Activated CD4-positive, alpha-beta T cell treated with anti-CD3 and anti-CD28 coated beads, Interleukin-2, Interleukin-4, amounts not matched to agents 100 ng/mL and 50 ng/mL, durations not matched to agents 16 hours and 8 hours (primary cell): ENCODE measurements around the gene CNGA3.

ENCODE experiments used
- DNase-seq: peaks from one replicate; pipeline ENCODE4 v3.0.0-alpha.2; 2020; ENCODE audit warnings: low spot score

The CNGA3 gene

GRCh38 chr2:98329549-98329948 lies 16.7 kb upstream of the CNGA3 start:
- no peak for DNase-seq

- DNase-seq: no peak
These were observed 13.3 kb upstream of the CNGA3 start for GRCh38 chr2:98332989-98333388.

GRCh38 chr2:98333922-98334321 lies 12.3 kb upstream of the CNGA3 start:
- no peak for DNase-seq

GRCh38 chr2:98334439-98335078 lies 11.7 kb upstream of the CNGA3 start:
- no peak for DNase-seq

GRCh38 chr2:98335271-98335670 lies 11.0 kb upstream of the CNGA3 start:
- no peak for DNase-seq

GRCh38 chr2:98341241-98341640 lies 5.0 kb upstream of the CNGA3 start:
- DNase-seq: no peak

GRCh38 chr2:98343285-98343684 lies 3.0 kb upstream of the CNGA3 start:
- no peak for DNase-seq

GRCh38 chr2:98347298-98348065 lies 1.2 kb downstream of the CNGA3 start:
- no peak for DNase-seq

GRCh38 chr2:98348066-98348561 lies 1.9 kb downstream of the CNGA3 start:
- no peak for DNase-seq

- no peak for DNase-seq
These were observed 4.2 kb downstream of the CNGA3 start for GRCh38 chr2:98350411-98350810.

- DNase-seq: no peak
These were observed 9.6 kb downstream of the CNGA3 start for GRCh38 chr2:98355881-98356280.

- no peak for DNase-seq
These were observed 10.5 kb downstream of the CNGA3 start for GRCh38 chr2:98356729-98357128.

GRCh38 chr2:98357849-98358248 lies 11.6 kb downstream of the CNGA3 start:
- no peak for DNase-seq

- DNase-seq: no peak
These were observed 13.7 kb downstream of the CNGA3 start for GRCh38 chr2:98359986-98360385.

- DNase-seq: no peak
These were observed 21.5 kb downstream of the CNGA3 start for GRCh38 chr2:98367721-98368120.

GRCh38 chr2:98369710-98370239 lies 23.5 kb downstream of the CNGA3 start:
- DNase-seq: no peak

GRCh38 chr2:98372121-98372520 lies 25.9 kb downstream of the CNGA3 start:
- DNase-seq: no peak

- no peak for DNase-seq
These were observed 26.3 kb downstream of the CNGA3 start for GRCh38 chr2:98372579-98372978.

GRCh38 chr2:98374286-98374685 lies 28.0 kb downstream of the CNGA3 start:
- DNase-seq: no peak

GRCh38 chr2:98374958-98375570 lies 28.8 kb downstream of the CNGA3 start:
- no peak for DNase-seq

GRCh38 chr2:98376301-98376910 lies 30.1 kb downstream of the CNGA3 start:
- DNase-seq: no peak

GRCh38 chr2:98376996-98377395 lies 30.7 kb downstream of the CNGA3 start:
- no peak for DNase-seq
